Prostate gland (tissue), 2 donors: ENCODE data around the gene OGDHL. TPM values are rescaled to one million over a fixed set of nuclear protein-coding genes. Genes with fewer than 3 reads are reported as not detected.

ENCODE experiments used
- DNase-seq: peaks from one replicate; pipeline ENCODE4 v3.0.0-alpha.2; 2019; ENCODE audit warnings: low spot score
- H3K27ac ChIP-seq, 2 donors: fragments of 200-600 bp; sonication (generic); 2 replicates each; pipeline ENCODE4 v1.5.1; 2017 to 2019
- H3K27me3 ChIP-seq: fragments of 200-600 bp; sonication (generic); replicated peaks from 2 replicates; pipeline ENCODE4 v1.5.1; 2019; ENCODE audit not compliant: insufficient read depth
- H3K36me3 ChIP-seq, 2 donors: fragments of 200-600 bp; sonication (generic); 1 replicate in 1 of 2; 2 replicates in 1 of 2; pipeline versions ENCODE4 v1.5.1 to v1.8.1; 2017 to 2019
- H3K4me1 ChIP-seq: fragments of 200-600 bp; sonication (generic); replicated peaks from 2 replicates; pipeline ENCODE4 v1.5.1; 2019
- H3K4me3 ChIP-seq, 2 donors: fragments of 200-600 bp; sonication (generic); 2 replicates each; pipeline ENCODE4 v1.5.1; 2017 to 2019
- H3K9me3 ChIP-seq: fragments of 200-600 bp; sonication (generic); 2 replicates; pipeline ENCODE4 v1.5.1; 2017
- POLR2A ChIP-seq: fragments of 450-650 bp; IDR thresholded peaks from one replicate; pipeline ENCODE4 v1.6.1; 2016; ENCODE audit warnings: antibody characterized with exemption, mild to moderate bottlenecking
- POLR2AphosphoS5 ChIP-seq: sonication (generic); formaldehyde crosslinking; IDR thresholded peaks from one replicate; pipeline ENCODE4 v1.6.1; 2017; ENCODE audit warnings: antibody characterized with exemption
- WGBS: methylation state at CpG from one replicate; pipeline ENCODE4 v1.1.5; 2018; 5-methylcytosine and 5-hydroxymethylcytosine counted together
- intact Hi-C: fragments of 100-400 bp; cut with DNase I; formaldehyde crosslinking; loops from one replicate; pipeline ENCODE4 v1.14.2; 2022
- total RNA-seq, 2 donors: library from RNA; depleted of rRNA; stranded (reverse); fragments of >200 nt; gene quantifications; one replicate each; pipeline ENCODE4 v1.1.0, GENCODE V29; 2016
- TF ChIP-seq, protein P1 (sequence below), 4 experiments: fragments of 200-600 bp in 2 of 4; fragments of 450-650 bp in 2 of 4; sonication (generic) in 2 of 4; IDR thresholded peaks; 1 replicate in 3 of 4; 2 replicates in 1 of 4; pipeline ENCODE4 v1.5.1; 2016 to 2019; ENCODE audit warnings: antibody characterized with exemption in 4 of 4, mild to moderate bottlenecking in 2 of 4, moderate library complexity in 2 of 4

Gene OGDHL
- total RNA-seq, 2 donors from 2014 or later: 3.3 to 8.5 TPM

DNA sequence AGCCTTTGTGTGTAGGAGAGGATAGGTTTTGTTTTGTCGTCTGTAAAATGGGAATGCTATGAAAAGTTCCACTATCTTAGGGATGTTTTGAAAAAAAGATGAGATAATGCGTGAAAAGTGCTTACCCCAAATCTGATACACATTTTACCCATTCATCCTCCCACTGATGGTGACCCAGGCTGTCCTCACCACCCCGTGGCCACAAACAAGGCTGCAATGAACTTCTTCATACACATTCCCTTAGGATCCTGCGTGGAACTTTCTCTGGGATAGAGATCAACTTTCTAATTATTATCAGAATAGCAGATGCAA is 399 bp upstream of the OGDHL start:
- Histone ChIP-seq H3K4me1 (no peaks in the 10 kb centered on the region), H3K4me3 (peak overlapping the region; percentile 51 to 57), H3K36me3 (no peaks in the 10 kb centered on the region), H3K27ac (no peak overlapping the region), H3K27me3 (no peaks in the 10 kb centered on the region), H3K9me3 (no peaks in the 10 kb centered on the region)
- no peak for TF ChIP-seq POLR2A
- TF ChIP-seq, protein P1, sequence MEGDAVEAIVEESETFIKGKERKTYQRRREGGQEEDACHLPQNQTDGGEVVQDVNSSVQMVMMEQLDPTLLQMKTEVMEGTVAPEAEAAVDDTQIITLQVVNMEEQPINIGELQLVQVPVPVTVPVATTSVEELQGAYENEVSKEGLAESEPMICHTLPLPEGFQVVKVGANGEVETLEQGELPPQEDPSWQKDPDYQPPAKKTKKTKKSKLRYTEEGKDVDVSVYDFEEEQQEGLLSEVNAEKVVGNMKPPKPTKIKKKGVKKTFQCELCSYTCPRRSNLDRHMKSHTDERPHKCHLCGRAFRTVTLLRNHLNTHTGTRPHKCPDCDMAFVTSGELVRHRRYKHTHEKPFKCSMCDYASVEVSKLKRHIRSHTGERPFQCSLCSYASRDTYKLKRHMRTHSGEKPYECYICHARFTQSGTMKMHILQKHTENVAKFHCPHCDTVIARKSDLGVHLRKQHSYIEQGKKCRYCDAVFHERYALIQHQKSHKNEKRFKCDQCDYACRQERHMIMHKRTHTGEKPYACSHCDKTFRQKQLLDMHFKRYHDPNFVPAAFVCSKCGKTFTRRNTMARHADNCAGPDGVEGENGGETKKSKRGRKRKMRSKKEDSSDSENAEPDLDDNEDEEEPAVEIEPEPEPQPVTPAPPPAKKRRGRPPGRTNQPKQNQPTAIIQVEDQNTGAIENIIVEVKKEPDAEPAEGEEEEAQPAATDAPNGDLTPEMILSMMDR (IDR thresholded peaks at IDR 0.05): no peak
- TF ChIP-seq POLR2AphosphoS5: no peak
- DNase-seq: no peak
- WGBS: 33% methylated on average over 4 of the region's 4 CpGs
- intact Hi-C loops: no loop called here

DNA sequence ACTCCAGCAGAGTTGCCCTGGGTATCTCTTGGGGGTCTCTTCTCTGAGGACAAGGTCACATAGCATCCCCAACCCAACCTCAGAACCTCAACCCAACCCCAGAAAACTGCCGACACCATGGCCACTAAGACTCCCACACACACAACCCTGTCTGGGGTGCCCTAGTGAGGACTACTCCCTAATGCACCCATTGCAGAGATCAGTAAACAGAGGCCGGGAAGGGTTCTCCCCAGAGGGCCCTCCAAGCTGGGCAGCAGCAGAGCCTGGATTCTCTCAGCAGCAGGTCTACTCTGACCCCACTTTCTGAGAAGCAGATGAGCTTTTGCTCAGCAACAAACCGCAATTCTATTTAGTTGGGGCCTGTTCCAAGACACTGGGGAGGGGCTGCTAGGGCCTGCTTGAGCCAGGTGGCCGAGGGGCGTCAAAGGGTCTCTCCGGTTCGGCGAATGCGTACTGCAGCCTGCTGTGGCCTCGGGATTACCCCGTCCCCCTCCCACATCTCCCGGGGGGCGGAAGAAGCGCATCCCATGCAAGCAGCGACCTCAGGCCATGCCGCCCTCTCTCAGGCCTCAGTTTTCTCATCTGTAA is 828 bp downstream of the OGDHL start:
- WGBS: 23% methylated on average over 16 of the region's 16 CpGs
- Histone ChIP-seq H3K36me3 (no peaks in the 10 kb centered on the region), H3K27me3 (no peaks in the 10 kb centered on the region), H3K9me3 (no peaks in the 10 kb centered on the region), H3K4me3 (peak overlapping the region; percentile 51 to 57), H3K4me1 (no peaks in the 10 kb centered on the region), H3K27ac (no peak overlapping the region)
- intact Hi-C loops: no loop called here
- DNase-seq: no peak
- no peak for TF ChIP-seq POLR2AphosphoS5
- TF ChIP-seq POLR2A: no peak
- TF ChIP-seq, protein P1 (IDR thresholded peaks at IDR 0.05): no peak

DNA sequence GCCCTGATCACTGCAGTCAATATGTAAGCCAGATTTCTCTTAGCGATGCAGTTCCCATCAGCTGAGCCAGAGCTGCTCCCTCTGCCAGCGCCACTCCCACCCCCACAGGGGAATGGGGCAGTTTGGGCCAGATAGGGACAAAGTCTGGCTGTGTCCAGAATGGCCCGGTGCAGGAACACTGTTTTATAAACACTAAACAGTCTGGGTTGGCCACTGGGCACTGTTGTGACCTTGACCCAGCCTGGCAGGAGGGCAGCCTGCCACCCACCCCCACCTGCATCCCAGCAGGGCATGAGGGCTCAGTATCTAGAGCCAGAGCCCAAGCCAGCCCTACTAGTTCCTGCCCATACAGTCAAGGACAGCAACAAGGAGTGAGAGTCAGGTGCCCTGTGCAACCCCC is 1.3 kb downstream of the OGDHL start:
- Histone ChIP-seq H3K27me3 (no peaks in the 10 kb centered on the region), H3K36me3 (no peaks in the 10 kb centered on the region), H3K9me3 (no peaks in the 10 kb centered on the region), H3K4me1 (no peaks in the 10 kb centered on the region), H3K27ac (no peak overlapping the region), H3K4me3 (no peak overlapping the region)
- no peak for DNase-seq
- WGBS: 53% methylated on average over 3 of the region's 3 CpGs
- TF ChIP-seq POLR2A (no peak), POLR2AphosphoS5 (no peak)
- TF ChIP-seq, protein P1 (IDR thresholded peaks at IDR 0.05): no peak
- intact Hi-C loops: no loop called here

DNA sequence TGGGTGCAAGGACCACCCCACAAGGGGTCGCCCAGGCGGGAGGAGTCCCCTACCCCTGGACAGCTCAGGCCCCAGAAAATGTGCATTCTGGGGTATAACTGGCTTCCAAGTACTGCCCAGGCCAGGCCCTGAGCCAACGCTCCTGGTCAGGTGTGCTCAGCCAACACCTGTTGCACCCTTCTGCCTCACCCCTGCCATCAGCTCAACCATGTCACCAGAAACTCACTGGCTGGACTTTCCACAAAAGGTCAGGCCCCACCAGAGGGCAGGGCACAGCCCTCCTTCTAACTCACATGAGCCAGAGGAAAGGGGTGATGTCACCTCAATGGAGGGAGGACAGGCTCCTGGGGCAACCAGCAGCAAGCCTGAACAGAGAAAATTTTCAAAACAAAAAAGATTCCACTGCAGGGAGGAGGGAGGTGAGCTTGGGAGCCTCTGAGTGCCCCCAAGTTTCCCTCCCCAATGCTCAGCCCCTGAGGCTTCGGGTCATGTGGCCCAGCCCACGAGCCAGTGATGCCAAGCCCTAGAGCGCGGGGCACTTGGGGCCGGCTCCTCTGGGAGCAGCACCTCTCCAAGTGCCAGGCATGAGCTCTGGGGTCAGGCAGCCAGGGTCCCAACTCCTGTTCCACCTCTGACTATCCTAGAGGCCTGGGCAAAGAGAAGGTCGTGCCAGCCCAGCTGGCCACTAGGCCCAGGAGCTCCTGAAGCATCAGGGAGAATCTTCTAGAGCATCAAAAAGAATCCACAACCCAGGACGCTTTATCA is 2.2 kb downstream of the OGDHL start:
- Histone ChIP-seq H3K9me3 (no peaks in the 10 kb centered on the region), H3K27ac (no peak overlapping the region), H3K27me3 (no peaks in the 10 kb centered on the region), H3K4me1 (no peaks in the 10 kb centered on the region), H3K4me3 (no peak overlapping the region), H3K36me3 (no peaks in the 10 kb centered on the region)
- WGBS: 84% methylated on average over 8 of the region's 10 CpGs
- DNase-seq: no peak
- no peak for TF ChIP-seq POLR2A
- TF ChIP-seq, protein P1 (IDR thresholded peaks at IDR 0.05): no peak
- no peak for TF ChIP-seq POLR2AphosphoS5
- intact Hi-C loops: no loop called here
